ENCODE measurements around the gene RASIP1.

- TF ChIP-seq CTCF (conservative IDR thresholded peaks at IDR 0.05; ENCODE audit: low read depth, low read length) (no peak), EZH2 (IDR thresholded peaks at IDR 0.05; ENCODE audit: low read length, unreplicated experiment) (no peak)
These were observed 21.6 kb downstream of the RASIP1 start for GRCh38 chr19:48718711-48719231.

All from PC-3 (cell line).